WERI-Rb-1 (cell line): ENCODE measurements around the gene ANKRD6.
A peak's percentile ranks its signal among the peaks of the same experiment; 100 is the strongest.
"Not testable (repeated sequence)": the region's sequence is repeated elsewhere in the genome, so short reads cannot be mapped to it uniquely, and the experiment has no call there.

Experiments
- DNase-seq: peaks from one replicate; pipeline ENCODE4 v3.0.0-alpha.2; 2020
- H3K27ac ChIP-seq: fragments of 250-450 bp; sonication (Bioruptor Pico); 2 replicates; pipeline ENCODE4 v1.5.1; 2020; ENCODE audit warnings: mild to moderate bottlenecking, moderate library complexity
- H3K27me3 ChIP-seq: fragments of 250-450 bp; sonication (Bioruptor Pico); 2 replicates; pipeline ENCODE4 v1.5.1; 2021; ENCODE audit warnings: mild to moderate bottlenecking, low read depth, moderate library complexity; ENCODE audit not compliant: insufficient read depth, severe bottlenecking
- H3K36me3 ChIP-seq: fragments of 250-450 bp; sonication (Bioruptor Pico); 2 replicates; pipeline ENCODE4 v1.5.1; 2020; ENCODE audit warnings: mild to moderate bottlenecking, moderate library complexity
- H3K4me3 ChIP-seq: 2 replicates; pipeline ENCODE4 v1.5.1; 2011; ENCODE audit warnings: low read depth, mild to moderate bottlenecking, control low read depth, low read length
- H3K9me3 ChIP-seq: fragments of 250-450 bp; sonication (Bioruptor Pico); 2 replicates; pipeline ENCODE4 v1.5.1; 2021; ENCODE audit warnings: mild to moderate bottlenecking, moderate library complexity; ENCODE audit not compliant: severe bottlenecking
- TF ChIP-seq, protein P1 (sequence below): IDR thresholded peaks from 2 replicates; pipeline ENCODE4 v1.5.1; 2011; ENCODE audit warnings: low read depth, mild to moderate bottlenecking, control low read depth, inconsistent platforms, low read length

ANKRD6 gene

GRCh38 chr6:89392823-89393222 lies 40.1 kb upstream of the ANKRD6 start:
- TF ChIP-seq, protein P1, sequence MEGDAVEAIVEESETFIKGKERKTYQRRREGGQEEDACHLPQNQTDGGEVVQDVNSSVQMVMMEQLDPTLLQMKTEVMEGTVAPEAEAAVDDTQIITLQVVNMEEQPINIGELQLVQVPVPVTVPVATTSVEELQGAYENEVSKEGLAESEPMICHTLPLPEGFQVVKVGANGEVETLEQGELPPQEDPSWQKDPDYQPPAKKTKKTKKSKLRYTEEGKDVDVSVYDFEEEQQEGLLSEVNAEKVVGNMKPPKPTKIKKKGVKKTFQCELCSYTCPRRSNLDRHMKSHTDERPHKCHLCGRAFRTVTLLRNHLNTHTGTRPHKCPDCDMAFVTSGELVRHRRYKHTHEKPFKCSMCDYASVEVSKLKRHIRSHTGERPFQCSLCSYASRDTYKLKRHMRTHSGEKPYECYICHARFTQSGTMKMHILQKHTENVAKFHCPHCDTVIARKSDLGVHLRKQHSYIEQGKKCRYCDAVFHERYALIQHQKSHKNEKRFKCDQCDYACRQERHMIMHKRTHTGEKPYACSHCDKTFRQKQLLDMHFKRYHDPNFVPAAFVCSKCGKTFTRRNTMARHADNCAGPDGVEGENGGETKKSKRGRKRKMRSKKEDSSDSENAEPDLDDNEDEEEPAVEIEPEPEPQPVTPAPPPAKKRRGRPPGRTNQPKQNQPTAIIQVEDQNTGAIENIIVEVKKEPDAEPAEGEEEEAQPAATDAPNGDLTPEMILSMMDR: no peak
- Histone ChIP-seq H3K27ac (no peak overlapping the region), H3K27me3 (no peaks in the 10 kb centered on the region), H3K9me3 (no peaks in the 10 kb centered on the region), H3K36me3 (no peaks in the 10 kb centered on the region; the same call in 1 of the 2 replicates), H3K4me3 (no peak overlapping the region)
- DNase-seq: no peak

- TF ChIP-seq, protein P1: no peak
- no peaks in the 10 kb centered on the region for H3K27me3 ChIP-seq
- no peak for DNase-seq
- H3K9me3 ChIP-seq: no peaks in the 10 kb centered on the region
- H3K4me3 ChIP-seq: no peak overlapping the region
- no peaks in the 10 kb centered on the region; the same call in 1 of the 2 replicates for H3K36me3 ChIP-seq
- no peak overlapping the region for H3K27ac ChIP-seq
Observed at GRCh38 chr6:89393659-89394058, 39.3 kb upstream of the ANKRD6 start.

GRCh38 chr6:89397884-89398283 lies 35.1 kb upstream of the ANKRD6 start:
- H3K27ac ChIP-seq, H3K27me3 ChIP-seq, H3K36me3 ChIP-seq, DNase-seq, H3K4me3 ChIP-seq, H3K9me3 ChIP-seq: not testable (repeated sequence)

- H3K27me3 ChIP-seq: no peaks in the 10 kb centered on the region
- no peaks in the 10 kb centered on the region for H3K9me3 ChIP-seq
- H3K4me3 ChIP-seq: no peak overlapping the region
- TF ChIP-seq, protein P1: no peak
- H3K36me3 ChIP-seq: peaks cover 3% of the 10 kb centered on the region; the same call in 1 of the 2 replicates
- DNase-seq: no peak
- H3K27ac ChIP-seq: no peak overlapping the region
Observed at GRCh38 chr6:89398762-89399525, 34.0 kb upstream of the ANKRD6 start.

- no peak overlapping the region for H3K4me3 ChIP-seq
- peaks cover 3% of the 10 kb centered on the region; the same call in 1 of the 2 replicates for H3K36me3 ChIP-seq
- TF ChIP-seq, protein P1: no peak
- no peaks in the 10 kb centered on the region for H3K27me3 ChIP-seq
- no peaks in the 10 kb centered on the region for H3K9me3 ChIP-seq
- DNase-seq: no peak
- 0 out of 2 replicates have a peak overlapping the region, but pooled peaks have one; percentile 11 for H3K27ac ChIP-seq
Observed at GRCh38 chr6:89400050-89400449, 32.9 kb upstream of the ANKRD6 start.

GRCh38 chr6:89400912-89401399 lies 32.0 kb upstream of the ANKRD6 start:
- no peaks in the 10 kb centered on the region for H3K27me3 ChIP-seq
- no peak overlapping the region for H3K4me3 ChIP-seq
- TF ChIP-seq, protein P1: no peak
- DNase-seq: no peak
- no peak overlapping the region for H3K27ac ChIP-seq
- peaks cover 3% of the 10 kb centered on the region; the same call in 1 of the 2 replicates for H3K36me3 ChIP-seq
- H3K9me3 ChIP-seq: no peaks in the 10 kb centered on the region
